Breast epithelium (tissue), 3 donors: ENCODE results near the gene BCL2.

Experiments used
- CTCF ChIP-seq, 3 donors: fragments of 450-650 bp; IDR thresholded peaks; one replicate each; pipeline ENCODE4 v1.5.1; 2016 to 2017; ENCODE audit warnings: antibody characterized with exemption in 3 of 3, mild to moderate bottlenecking in 3 of 3, moderate library complexity in 3 of 3
- POLR2A ChIP-seq: fragments of 450-650 bp; IDR thresholded peaks from one replicate; pipeline ENCODE4 v1.6.1; 2016; ENCODE audit warnings: antibody characterized with exemption, mild to moderate bottlenecking, moderate library complexity
- POLR2AphosphoS5 ChIP-seq, 3 donors: sonication (generic); formaldehyde crosslinking; IDR thresholded peaks; one replicate each; pipeline ENCODE4 v1.6.1; 2017; ENCODE audit warnings: antibody characterized with exemption in 3 of 3

- TF ChIP-seq CTCF (IDR thresholded peaks at IDR 0.05) (no peak), POLR2A (no peak), POLR2AphosphoS5 (IDR thresholded peaks at IDR 0.05) (no peak)
These were observed 234.0 kb downstream of the BCL2 start for GRCh38 chr18:63085611-63086010.
